ENCODE measurements around the gene SLC45A1. TPM values are rescaled to one million over a fixed set of nuclear protein-coding genes. Genes with fewer than 3 reads are reported as not detected.

Gene SLC45A1
- total RNA-seq, 2 experiments from 2014 or later = 0.88 to 0.98 TPM

DNA sequence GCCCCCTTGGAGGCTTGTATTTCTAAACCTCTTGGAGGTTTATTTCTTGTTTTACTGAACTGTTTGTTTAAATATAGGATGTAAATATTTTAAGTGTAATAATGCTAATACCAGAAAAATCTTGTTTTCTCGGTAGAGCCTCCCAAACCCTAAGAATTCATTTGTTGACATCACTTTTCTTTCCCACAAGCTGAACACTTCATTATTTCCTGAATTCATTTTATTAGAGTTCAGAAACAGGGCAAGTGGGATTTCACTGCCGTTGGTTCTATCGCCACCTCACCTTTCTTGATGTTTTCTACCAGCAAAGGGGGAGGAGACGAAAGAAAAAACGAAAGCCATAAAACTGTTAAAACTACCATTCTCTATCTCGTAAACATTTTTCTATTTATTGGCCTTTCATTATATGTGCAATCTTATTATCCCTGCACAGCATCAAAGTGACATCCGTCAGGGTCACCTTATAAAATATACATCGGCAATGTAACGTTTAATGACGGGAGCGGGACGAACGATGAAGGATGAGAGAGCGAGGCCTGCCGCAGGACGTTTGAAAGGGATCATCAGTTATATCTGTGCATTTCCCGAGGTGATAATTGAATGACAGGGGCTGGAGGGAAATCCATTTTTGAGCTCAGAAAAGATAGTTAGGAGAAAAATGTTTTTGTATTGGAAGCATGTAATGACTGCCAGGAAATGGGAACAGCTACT is 59.5 kb downstream of the SLC45A1 start:
- Mint-ChIP-seq H3K36me3 (ENCODE audit: low read depth) (peaks cover 49% of the 10 kb centered on the region), H3K27ac (peak overlapping the region; percentile 83), H3K4me3 (no peak overlapping the region), H3K4me1 (ENCODE audit: low read depth) (peaks cover 84% of the 10 kb centered on the region), H3K27me3 (no peaks in the 10 kb centered on the region), H3K9me3 (no peaks in the 10 kb centered on the region)
- H3K9me3 ChIP-seq (ENCODE audit: control insufficient read depth in 1 of 2, insufficient read depth in 1 of 2, low read length in 2 of 2) = no peaks in the 10 kb centered on the region
- DNase-seq (no peak), ATAC-seq (ENCODE audit: poor library complexity) (no peak)
- H3K27ac ChIP-seq (ENCODE audit: low read depth in 1 of 2, low read length in 2 of 2) = no peak overlapping the region
- TF ChIP-seq, protein P1, sequence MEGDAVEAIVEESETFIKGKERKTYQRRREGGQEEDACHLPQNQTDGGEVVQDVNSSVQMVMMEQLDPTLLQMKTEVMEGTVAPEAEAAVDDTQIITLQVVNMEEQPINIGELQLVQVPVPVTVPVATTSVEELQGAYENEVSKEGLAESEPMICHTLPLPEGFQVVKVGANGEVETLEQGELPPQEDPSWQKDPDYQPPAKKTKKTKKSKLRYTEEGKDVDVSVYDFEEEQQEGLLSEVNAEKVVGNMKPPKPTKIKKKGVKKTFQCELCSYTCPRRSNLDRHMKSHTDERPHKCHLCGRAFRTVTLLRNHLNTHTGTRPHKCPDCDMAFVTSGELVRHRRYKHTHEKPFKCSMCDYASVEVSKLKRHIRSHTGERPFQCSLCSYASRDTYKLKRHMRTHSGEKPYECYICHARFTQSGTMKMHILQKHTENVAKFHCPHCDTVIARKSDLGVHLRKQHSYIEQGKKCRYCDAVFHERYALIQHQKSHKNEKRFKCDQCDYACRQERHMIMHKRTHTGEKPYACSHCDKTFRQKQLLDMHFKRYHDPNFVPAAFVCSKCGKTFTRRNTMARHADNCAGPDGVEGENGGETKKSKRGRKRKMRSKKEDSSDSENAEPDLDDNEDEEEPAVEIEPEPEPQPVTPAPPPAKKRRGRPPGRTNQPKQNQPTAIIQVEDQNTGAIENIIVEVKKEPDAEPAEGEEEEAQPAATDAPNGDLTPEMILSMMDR (IDR thresholded peaks at IDR 0.05) = no peak
- ChIA-PET POLR2A (no interaction called here), CTCF (interaction anchor here (1.0 to 2.4 kb wide), 2 partner anchors 27 to 32 kb away, joined by 3 to 5 read pairs; no protein-coding TSS in a partner anchor)
- peaks cover 70% of the 10 kb centered on the region for H3K4me1 ChIP-seq (ENCODE audit: insufficient read depth, low read length)
- H3K27me3 ChIP-seq (ENCODE audit: control insufficient read depth in 1 of 2, insufficient read depth in 2 of 2, low read length in 2 of 2) = no peaks in the 10 kb centered on the region
- H3K36me3 ChIP-seq (ENCODE audit: insufficient read depth, low read length) = peaks cover 54% of the 10 kb centered on the region
- intact Hi-C loops (cut with DNase I, micrococcal nuclease) = no loop called here
- H3K4me3 ChIP-seq (ENCODE audit: low read length) = no peak overlapping the region

DNA sequence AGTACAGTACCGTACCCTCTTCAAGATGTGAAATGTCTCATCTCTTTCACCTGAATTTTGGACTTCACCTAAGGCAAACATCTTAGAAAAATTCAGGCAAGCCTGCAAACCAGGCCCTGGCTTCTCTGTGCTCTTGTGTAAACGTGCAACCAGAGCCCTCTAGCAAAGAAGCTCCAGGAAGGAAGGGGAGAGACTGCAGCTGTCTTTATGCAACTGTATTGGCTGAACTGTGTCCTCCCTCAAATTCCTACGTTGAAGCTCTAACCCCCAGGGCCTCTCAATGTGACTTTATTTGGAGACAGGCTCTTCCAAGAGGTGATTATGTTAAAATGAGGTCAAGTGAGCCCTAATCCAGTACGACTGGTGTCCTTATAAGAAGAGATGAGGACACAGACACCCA is 60.3 kb downstream of the SLC45A1 start:
- peaks cover 85% of the 10 kb centered on the region for H3K4me1 Mint-ChIP-seq (ENCODE audit: low read depth)
- no peak for DNase-seq
- H3K36me3 Mint-ChIP-seq (ENCODE audit: low read depth) = peaks cover 49% of the 10 kb centered on the region
- Histone ChIP-seq H3K4me3 (ENCODE audit: low read length) (no peak overlapping the region), H3K4me1 (ENCODE audit: insufficient read depth, low read length) (peaks cover 72% of the 10 kb centered on the region), H3K36me3 (ENCODE audit: insufficient read depth, low read length) (peaks cover 47% of the 10 kb centered on the region), H3K27ac (ENCODE audit: low read depth in 1 of 2, low read length in 2 of 2) (no peak overlapping the region), H3K27me3 (ENCODE audit: control insufficient read depth in 1 of 2, insufficient read depth in 2 of 2, low read length in 2 of 2) (no peaks in the 10 kb centered on the region), H3K9me3 (ENCODE audit: control insufficient read depth in 1 of 2, insufficient read depth in 1 of 2, low read length in 2 of 2) (no peaks in the 10 kb centered on the region)
- CTCF ChIA-PET = interaction anchor here (1.2 kb wide), 1 partner anchor 15 kb away, joined by 3 read pairs; no protein-coding TSS in a partner anchor
- no peaks in the 10 kb centered on the region for H3K9me3 Mint-ChIP-seq
- POLR2A ChIA-PET = no interaction called here
- no peaks in the 10 kb centered on the region for H3K27me3 Mint-ChIP-seq
- peak overlapping the region; percentile 83 for H3K27ac Mint-ChIP-seq
- intact Hi-C loops (cut with DNase I, micrococcal nuclease) = no loop called here
- no peak for ATAC-seq (ENCODE audit: poor library complexity)
- H3K4me3 Mint-ChIP-seq = peak overlapping the region; percentile 30
- TF ChIP-seq, protein P1 (IDR thresholded peaks at IDR 0.05) = no peak

DNA sequence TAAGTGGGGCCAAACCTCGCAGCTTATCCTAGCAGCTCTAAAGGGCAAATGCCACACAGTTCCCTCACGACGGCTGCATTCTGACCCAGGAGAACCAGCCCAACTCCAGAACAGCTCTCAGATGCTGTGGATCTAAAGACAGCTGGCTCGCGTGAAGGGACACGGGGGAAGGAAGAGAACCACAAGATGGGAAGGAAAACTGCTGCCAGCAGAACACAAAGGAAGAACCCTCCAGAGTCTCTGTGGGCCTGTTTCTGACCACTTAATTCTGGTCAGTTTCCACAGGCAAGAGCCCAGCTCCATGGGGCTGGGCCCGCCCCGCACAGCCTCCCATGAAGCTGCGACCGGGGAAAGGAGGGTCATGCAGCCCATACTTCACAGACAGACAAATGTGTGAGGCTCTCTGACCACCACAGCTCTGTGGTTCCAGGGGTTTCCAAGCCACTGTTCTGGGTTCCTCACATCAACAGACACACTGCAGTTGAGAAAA is 61.1 kb downstream of the SLC45A1 start:
- H3K4me1 ChIP-seq (ENCODE audit: insufficient read depth, low read length) = peaks cover 73% of the 10 kb centered on the region
- ATAC-seq (ENCODE audit: poor library complexity) (no peak), DNase-seq (no peak)
- H3K4me3 ChIP-seq (ENCODE audit: low read length) = no peak overlapping the region
- Mint-ChIP-seq H3K9me3 (no peaks in the 10 kb centered on the region), H3K4me3 (peak overlapping the region; percentile 6), H3K27me3 (no peaks in the 10 kb centered on the region), H3K36me3 (ENCODE audit: low read depth) (peaks cover 52% of the 10 kb centered on the region), H3K4me1 (ENCODE audit: low read depth) (peaks cover 85% of the 10 kb centered on the region), H3K27ac (peak overlapping the region; percentile 83)
- no peaks in the 10 kb centered on the region for H3K27me3 ChIP-seq (ENCODE audit: control insufficient read depth in 1 of 2, insufficient read depth in 2 of 2, low read length in 2 of 2)
- H3K36me3 ChIP-seq (ENCODE audit: insufficient read depth, low read length) = peaks cover 38% of the 10 kb centered on the region
- ChIA-PET POLR2A (no interaction called here), CTCF (interaction anchor here (1.2 kb wide), 1 partner anchor 14 kb away, joined by 3 read pairs; no protein-coding TSS in a partner anchor)
- intact Hi-C loops (cut with DNase I, micrococcal nuclease) = no loop called here
- H3K27ac ChIP-seq (ENCODE audit: low read depth in 1 of 2, low read length in 2 of 2) = no peak overlapping the region
- no peaks in the 10 kb centered on the region for H3K9me3 ChIP-seq (ENCODE audit: control insufficient read depth in 1 of 2, insufficient read depth in 1 of 2, low read length in 2 of 2)
- TF ChIP-seq, protein P1 (IDR thresholded peaks at IDR 0.05) = no peak
